Prostate gland (tissue), 2 donors: ENCODE results near the gene TTC33. TPM values are rescaled to one million over a fixed set of nuclear protein-coding genes. Genes with fewer than 3 reads are reported as not detected.

ENCODE experiments used
- DNase-seq: peaks from one replicate; pipeline ENCODE4 v3.0.0-alpha.2; 2019; ENCODE audit warnings: low spot score
- H3K27ac ChIP-seq, 2 donors: fragments of 200-600 bp; sonication (generic); 2 replicates each; pipeline ENCODE4 v1.5.1; 2017 to 2019
- H3K27me3 ChIP-seq: fragments of 200-600 bp; sonication (generic); replicated peaks from 2 replicates; pipeline ENCODE4 v1.5.1; 2019; ENCODE audit not compliant: insufficient read depth
- H3K36me3 ChIP-seq, 2 donors: fragments of 200-600 bp; sonication (generic); 1 replicate in 1 of 2; 2 replicates in 1 of 2; pipeline versions ENCODE4 v1.5.1 to v1.8.1; 2017 to 2019
- H3K4me1 ChIP-seq: fragments of 200-600 bp; sonication (generic); replicated peaks from 2 replicates; pipeline ENCODE4 v1.5.1; 2019
- H3K4me3 ChIP-seq, 2 donors: fragments of 200-600 bp; sonication (generic); 2 replicates each; pipeline ENCODE4 v1.5.1; 2017 to 2019
- H3K9me3 ChIP-seq: fragments of 200-600 bp; sonication (generic); 2 replicates; pipeline ENCODE4 v1.5.1; 2017
- POLR2A ChIP-seq: fragments of 450-650 bp; IDR thresholded peaks from one replicate; pipeline ENCODE4 v1.6.1; 2016; ENCODE audit warnings: antibody characterized with exemption, mild to moderate bottlenecking
- POLR2AphosphoS5 ChIP-seq: sonication (generic); formaldehyde crosslinking; IDR thresholded peaks from one replicate; pipeline ENCODE4 v1.6.1; 2017; ENCODE audit warnings: antibody characterized with exemption
- WGBS: methylation state at CpG from one replicate; pipeline ENCODE4 v1.1.5; 2018; 5-methylcytosine and 5-hydroxymethylcytosine counted together
- intact Hi-C: fragments of 100-400 bp; cut with DNase I; formaldehyde crosslinking; loops from one replicate; pipeline ENCODE4 v1.14.2; 2022
- total RNA-seq, 2 donors: library from RNA; depleted of rRNA; stranded (reverse); fragments of >200 nt; gene quantifications; one replicate each; pipeline ENCODE4 v1.1.0, GENCODE V29; 2016
- TF ChIP-seq, protein P1 (sequence below), 4 experiments: fragments of 200-600 bp in 2 of 4; fragments of 450-650 bp in 2 of 4; sonication (generic) in 2 of 4; IDR thresholded peaks; 1 replicate in 3 of 4; 2 replicates in 1 of 4; pipeline ENCODE4 v1.5.1; 2016 to 2019; ENCODE audit warnings: antibody characterized with exemption in 4 of 4, mild to moderate bottlenecking in 2 of 4, moderate library complexity in 2 of 4

The TTC33 gene
- total RNA-seq, 2 donors from 2014 or later: 11.9 to 17.6 TPM

DNA sequence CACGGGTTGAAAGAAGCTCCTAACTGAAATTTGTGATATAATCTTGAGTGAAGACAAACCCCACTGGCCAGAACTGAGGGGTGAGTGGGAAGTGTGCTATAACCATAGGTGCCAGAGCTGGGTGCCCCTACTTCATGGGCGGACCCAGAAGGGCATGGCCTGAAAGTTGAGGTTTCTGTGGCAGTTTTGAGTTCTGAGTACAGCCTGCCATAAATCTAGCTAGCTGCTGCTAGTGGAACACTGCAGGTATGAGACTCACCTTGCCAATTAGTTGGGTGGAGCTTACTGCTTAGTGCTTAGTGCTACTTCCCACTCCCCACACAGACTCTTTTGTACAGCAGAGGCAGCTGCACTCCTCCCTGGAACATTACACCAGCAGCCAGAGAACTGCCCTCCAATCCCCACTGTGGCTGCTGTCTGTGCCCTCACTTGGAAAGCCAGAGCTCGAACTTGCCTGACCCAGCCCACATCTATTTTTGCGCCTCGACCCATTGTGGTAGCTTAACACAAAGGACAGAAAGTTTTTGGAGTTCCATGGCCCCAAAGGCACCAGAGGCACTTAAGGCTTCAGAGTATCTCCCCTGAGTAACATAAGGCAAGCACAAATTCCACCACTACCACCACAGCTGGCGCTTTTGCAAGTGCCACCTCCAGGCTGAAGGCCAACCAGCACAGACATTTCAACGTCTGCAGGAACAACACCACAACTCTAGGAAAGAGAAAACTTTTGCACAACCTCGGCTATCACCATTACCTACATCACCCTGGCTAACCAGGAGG, 103.1 kb downstream of the TTC33 start:
- 86% methylated on average over 8 of the region's 8 CpGs for WGBS

DNA sequence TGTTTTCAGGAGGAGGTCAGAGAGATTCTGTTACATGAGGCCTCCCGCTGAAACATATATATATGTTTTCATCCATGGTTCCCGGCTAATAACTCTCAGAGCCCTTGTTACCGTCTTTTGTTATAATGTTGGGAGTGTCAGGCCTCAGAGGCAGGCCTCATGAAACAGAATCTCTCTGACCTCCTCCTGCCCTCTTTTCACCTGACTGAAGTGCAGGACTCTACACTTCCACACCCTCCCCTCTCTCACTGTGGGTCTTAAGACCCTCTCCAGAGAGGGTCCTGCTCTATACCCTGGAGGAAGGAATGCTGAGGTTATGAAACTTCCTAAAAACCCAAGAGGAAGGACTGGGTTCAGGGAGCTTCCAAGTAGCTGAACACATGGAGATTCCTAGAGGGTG, 104.6 kb downstream of the TTC33 start:
- DNase-seq: no peak
- 92% methylated on average over 3 of the region's 3 CpGs for WGBS
- Histone ChIP-seq H3K4me3 (no peak overlapping the region), H3K27ac (no peak overlapping the region), H3K36me3 (no peaks in the 10 kb centered on the region), H3K27me3 (no peaks in the 10 kb centered on the region), H3K4me1 (no peaks in the 10 kb centered on the region), H3K9me3 (no peaks in the 10 kb centered on the region)
- intact Hi-C loops: no loop called here
- TF ChIP-seq POLR2A (no peak), POLR2AphosphoS5 (no peak)
- TF ChIP-seq, protein P1, sequence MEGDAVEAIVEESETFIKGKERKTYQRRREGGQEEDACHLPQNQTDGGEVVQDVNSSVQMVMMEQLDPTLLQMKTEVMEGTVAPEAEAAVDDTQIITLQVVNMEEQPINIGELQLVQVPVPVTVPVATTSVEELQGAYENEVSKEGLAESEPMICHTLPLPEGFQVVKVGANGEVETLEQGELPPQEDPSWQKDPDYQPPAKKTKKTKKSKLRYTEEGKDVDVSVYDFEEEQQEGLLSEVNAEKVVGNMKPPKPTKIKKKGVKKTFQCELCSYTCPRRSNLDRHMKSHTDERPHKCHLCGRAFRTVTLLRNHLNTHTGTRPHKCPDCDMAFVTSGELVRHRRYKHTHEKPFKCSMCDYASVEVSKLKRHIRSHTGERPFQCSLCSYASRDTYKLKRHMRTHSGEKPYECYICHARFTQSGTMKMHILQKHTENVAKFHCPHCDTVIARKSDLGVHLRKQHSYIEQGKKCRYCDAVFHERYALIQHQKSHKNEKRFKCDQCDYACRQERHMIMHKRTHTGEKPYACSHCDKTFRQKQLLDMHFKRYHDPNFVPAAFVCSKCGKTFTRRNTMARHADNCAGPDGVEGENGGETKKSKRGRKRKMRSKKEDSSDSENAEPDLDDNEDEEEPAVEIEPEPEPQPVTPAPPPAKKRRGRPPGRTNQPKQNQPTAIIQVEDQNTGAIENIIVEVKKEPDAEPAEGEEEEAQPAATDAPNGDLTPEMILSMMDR (IDR thresholded peaks at IDR 0.05): no peak

More for the DNA sequence above, 103.1 kb downstream of the TTC33 start:
- intact Hi-C loops: no loop called here
- Histone ChIP-seq H3K4me3 (no peak overlapping the region), H3K9me3 (no peaks in the 10 kb centered on the region), H3K36me3 (no peaks in the 10 kb centered on the region), H3K27me3 (no peaks in the 10 kb centered on the region), H3K27ac (no peak overlapping the region), H3K4me1 (no peaks in the 10 kb centered on the region)
- TF ChIP-seq, protein P1 (IDR thresholded peaks at IDR 0.05): no peak
- TF ChIP-seq POLR2AphosphoS5: no peak
- no peak for DNase-seq

DNA sequence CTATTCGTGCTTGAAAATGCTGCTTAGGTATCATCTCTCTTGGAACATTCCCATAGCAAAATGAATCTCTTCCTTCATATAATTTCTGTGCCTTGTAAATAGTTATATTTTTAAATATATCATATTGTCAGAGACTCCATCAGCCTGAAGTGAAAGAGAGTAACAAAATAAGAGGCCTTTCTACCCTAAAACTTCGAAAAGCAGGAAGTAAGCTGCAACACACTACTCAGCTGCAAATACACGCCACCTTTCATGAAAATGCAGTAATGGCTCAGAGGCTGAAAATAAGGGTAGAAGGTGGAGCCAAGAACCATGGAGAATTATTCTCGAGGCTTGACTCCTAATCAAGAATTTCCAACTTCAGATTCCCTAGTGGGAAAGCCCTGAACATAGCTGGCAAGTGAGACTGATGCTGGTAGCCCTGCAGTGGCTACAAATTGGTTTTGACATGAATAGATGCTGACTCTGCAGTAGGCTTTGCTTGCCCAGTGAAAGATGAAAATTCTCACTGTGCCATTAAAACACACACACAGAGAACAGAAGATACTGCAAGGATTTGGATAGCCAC, 106.2 kb downstream of the TTC33 start:
- Histone ChIP-seq H3K27me3 (no peaks in the 10 kb centered on the region), H3K27ac (no peak overlapping the region), H3K4me1 (no peaks in the 10 kb centered on the region), H3K4me3 (no peak overlapping the region), H3K9me3 (no peaks in the 10 kb centered on the region), H3K36me3 (no peaks in the 10 kb centered on the region)
- TF ChIP-seq POLR2AphosphoS5 (no peak), POLR2A (no peak)
- TF ChIP-seq, protein P1 (IDR thresholded peaks at IDR 0.05): no peak
- DNase-seq: no peak
- intact Hi-C loops: no loop called here
- WGBS: 74% methylated on average over 4 of the region's 4 CpGs

DNA sequence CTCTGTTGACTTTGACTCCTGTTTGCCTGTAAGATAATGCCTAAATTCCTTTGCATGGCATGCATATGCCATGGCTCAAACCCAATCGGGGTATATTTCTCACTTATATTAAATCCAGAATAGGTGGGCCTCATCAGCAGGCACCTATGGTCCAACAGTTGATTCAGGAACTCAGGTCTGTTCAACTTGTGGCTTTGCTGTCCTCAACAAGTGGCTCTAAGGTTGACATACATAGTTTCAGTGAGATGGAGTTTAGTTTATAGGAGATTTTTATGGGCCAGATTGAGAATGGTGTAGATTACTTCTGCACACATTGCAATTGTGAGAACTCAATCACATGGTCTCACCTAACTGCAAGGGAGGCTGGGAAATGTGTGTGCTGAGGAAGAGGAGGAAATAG, 107.6 kb downstream of the TTC33 start:
- 91% methylated on average over 1 of the region's 1 CpG for WGBS

More for the DNA sequence above, 107.6 kb downstream of the TTC33 start:
- TF ChIP-seq POLR2AphosphoS5 (no peak), POLR2A (no peak)
- TF ChIP-seq, protein P1 (IDR thresholded peaks at IDR 0.05): no peak
- no peaks in the 10 kb centered on the region for H3K36me3 ChIP-seq
- no peaks in the 10 kb centered on the region for H3K4me1 ChIP-seq
- no peak overlapping the region for H3K4me3 ChIP-seq
- no peak overlapping the region for H3K27ac ChIP-seq
- no peak for DNase-seq
- no peaks in the 10 kb centered on the region for H3K9me3 ChIP-seq
- no peaks in the 10 kb centered on the region for H3K27me3 ChIP-seq
- intact Hi-C loops: no loop called here
